ENCODE results near the gene ZAP70.

GRCh38 chr2:97727296-97727695 lies 13.9 kb downstream of the ZAP70 start:
- TF ChIP-seq CTCF (IDR thresholded peaks at IDR 0.05) (no peak), ZFX (IDR thresholded peaks at IDR 0.05; ENCODE audit: borderline replicate concordance) (no peak)

Data from 22Rv1 (cell line).